HK-2 (cell line): ENCODE measurements around the gene ABCC6.
"Not testable (repeated sequence)": the region's sequence is repeated elsewhere in the genome, so short reads cannot be mapped to it uniquely, and the experiment has no call there.

Source experiments
- DNase-seq: peaks from one replicate; pipeline ENCODE4 v3.0.0-alpha.2; 2018; ENCODE audit not compliant: unreplicated experiment

ABCC6 gene

GRCh38 chr16:16222850-16223661, at the start of gene ABCC6:
Gene ABCC6, minus strand, starts transcription at chr16:16223494. Its CDS starts 60 bp downstream, at chr16:16223434.
- DNase-seq = not testable (repeated sequence)

DNA sequence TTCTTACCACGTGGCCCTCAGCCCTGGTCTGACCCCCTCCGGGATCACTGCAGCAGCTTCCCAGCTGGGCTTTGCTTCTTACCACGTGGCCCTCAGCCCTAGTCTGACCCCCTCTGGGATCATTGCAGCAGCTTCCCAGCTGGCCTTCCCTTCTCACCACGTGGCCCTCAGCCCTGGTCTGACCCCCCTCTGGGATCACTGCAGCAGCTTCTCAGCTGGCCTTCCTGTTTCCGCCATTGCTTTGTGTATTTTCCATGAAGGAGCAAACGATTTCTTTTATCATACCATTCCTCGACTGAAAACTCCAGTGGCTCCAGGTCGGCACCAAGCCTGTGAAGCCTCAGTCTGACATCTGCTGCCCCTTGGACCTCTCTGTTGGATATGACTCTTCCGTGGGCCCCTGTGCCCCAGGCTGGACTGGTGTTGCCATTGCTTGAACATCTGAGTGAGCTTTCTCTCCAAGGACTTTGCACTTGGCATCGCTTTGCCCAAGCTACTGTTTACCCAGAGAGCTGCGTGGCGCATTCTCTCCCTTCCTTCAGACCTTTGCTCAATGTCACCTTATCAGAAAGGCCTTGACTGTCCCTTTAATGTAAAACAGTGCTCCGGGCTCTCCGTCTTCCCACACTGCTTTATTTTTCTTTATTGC, 49.4 kb upstream of the ABCC6 start:
- DNase-seq = not testable (repeated sequence)

- not testable (repeated sequence) for DNase-seq
Measured at GRCh38 chr16:16271658-16272057, 48.4 kb upstream of the ABCC6 start.

GRCh38 chr16:16268185-16268808, 45.0 kb upstream of the ABCC6 start:
- not testable (repeated sequence) for DNase-seq

- DNase-seq = not testable (repeated sequence)
Measured at GRCh38 chr16:16267708-16268107, 44.4 kb upstream of the ABCC6 start.

DNA sequence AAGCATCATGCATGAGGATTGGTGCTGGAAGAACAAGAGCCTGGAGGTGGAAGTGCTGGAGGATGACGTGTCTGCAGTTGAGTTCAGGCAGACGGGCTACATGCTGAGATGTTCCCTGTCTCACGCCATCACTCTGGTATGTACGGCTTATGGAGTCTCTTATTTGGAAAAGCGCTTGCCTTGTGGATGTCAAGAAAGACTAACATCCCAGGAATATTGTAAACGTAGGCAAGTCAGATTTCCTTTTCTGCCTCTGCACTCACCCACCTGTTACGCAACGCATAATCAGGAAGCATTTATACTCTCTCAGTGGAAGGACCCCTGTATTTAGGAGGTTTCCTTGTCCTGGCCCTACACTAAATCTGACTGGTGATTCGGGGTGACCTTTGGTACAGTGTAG, 41.8 kb upstream of the ABCC6 start:
- DNase-seq = not testable (repeated sequence)

GRCh38 chr16:16263947-16264346, 40.7 kb upstream of the ABCC6 start:
- DNase-seq = not testable (repeated sequence)

- DNase-seq = not testable (repeated sequence)
Measured at GRCh38 chr16:16262954-16263555, 39.8 kb upstream of the ABCC6 start.

DNA sequence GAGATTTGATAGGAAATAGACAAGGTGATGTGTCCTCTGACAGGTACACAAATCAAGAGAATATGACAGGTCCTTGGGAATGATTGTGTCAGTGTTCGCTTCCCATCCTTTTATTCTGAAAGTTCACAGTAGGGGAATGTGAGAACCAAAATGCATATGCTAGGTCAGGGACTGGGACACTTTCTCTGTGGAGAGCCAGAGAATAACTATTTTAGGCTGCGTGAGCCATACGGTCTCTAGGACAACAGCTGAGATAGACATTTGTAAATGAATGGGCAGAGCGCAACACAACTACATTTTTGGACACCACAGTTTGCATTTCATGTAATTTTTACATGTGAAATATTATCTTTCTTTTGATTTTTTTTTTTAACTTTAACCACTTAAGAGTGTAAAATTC, 36.7 kb upstream of the ABCC6 start:
- DNase-seq = not testable (repeated sequence)

DNA sequence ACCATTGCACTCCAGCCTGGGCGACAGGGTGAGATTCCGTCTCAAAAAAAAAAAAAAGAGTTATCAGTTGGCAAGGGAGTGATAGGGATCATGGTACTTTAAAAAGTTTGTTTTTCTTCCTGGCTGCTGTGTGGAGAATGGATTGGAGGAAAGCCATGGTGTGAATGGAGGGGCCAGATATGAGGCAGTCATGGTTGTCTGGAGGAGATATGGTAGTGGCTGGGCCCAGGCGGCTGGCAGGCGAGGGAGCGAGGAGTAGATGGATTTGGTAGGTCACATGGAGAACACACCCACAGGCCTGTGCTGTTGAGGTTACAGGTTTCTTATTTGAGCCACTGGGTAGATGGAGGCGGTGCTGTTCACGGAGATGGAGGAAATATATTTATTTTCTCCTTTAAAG, 35.5 kb upstream of the ABCC6 start:
- not testable (repeated sequence) for DNase-seq

- not testable (repeated sequence) for DNase-seq
Measured at GRCh38 chr16:16257301-16257923, 34.1 kb upstream of the ABCC6 start.

DNA sequence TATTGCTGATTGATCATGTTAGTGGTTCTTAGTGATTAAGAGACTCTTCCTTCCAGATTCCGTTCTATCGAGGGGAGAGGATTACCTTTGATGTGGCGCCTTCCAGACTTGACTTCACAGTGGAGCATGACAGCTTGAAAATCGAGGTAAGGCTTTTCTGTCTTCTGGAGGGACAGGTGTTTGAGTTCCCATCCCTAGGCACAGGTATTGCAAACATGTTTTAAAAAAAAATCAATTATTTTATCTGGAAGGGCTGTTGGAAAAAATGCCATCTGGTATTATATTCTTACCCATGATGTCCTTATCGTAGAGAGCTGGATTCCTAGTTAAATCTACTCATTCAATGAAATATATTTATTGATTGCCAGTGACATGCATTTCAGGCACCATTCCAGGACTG, 29.1 kb upstream of the ABCC6 start:
- not testable (repeated sequence) for DNase-seq

- not testable (repeated sequence) for DNase-seq
Measured at GRCh38 chr16:16249621-16250330, 26.5 kb upstream of the ABCC6 start.

GRCh38 chr16:16247439-16247838, 24.1 kb upstream of the ABCC6 start:
- not testable (repeated sequence) for DNase-seq

GRCh38 chr16:16246578-16247262, 23.4 kb upstream of the ABCC6 start:
- DNase-seq = not testable (repeated sequence)

DNA sequence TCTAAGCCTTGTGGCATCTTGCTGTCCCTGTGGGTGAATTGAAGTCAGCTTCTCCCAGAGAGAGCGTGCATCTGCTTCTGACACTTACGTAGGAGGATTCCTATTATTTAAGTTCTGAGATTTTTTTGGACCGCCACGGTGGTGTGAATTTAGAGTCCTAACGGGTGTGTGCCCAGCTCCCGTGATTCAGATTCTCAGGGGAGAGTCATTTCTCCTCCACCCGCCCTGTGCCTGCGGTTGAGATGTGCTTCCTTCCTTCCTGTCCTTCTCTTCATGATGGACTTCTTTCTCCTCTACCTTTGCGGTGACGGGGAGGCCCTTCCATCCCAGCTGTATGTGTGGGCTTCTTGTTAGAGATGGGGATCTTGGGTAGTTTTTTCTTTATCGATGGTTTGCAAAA, 20.6 kb upstream of the ABCC6 start:
- DNase-seq = not testable (repeated sequence)

DNA sequence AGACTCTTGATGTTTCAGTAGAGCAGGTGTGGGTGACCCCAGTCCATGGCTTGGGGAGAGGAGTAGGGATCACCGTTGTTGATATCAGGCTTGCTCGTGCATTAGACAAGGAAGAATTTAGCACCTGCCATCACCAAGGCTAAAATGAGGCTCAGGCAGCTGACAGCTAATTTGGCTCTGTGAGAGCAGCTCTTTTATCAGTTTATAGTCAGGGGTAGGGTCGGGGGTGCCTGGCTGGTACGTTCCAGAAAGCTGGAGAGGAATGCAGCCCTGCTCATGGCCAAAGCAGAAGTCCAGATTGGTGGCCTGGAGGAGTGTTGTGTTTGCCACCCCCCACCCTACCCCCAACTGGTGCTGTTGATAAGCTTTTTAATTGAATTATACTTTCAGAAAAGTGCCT, 17.4 kb upstream of the ABCC6 start:
- not testable (repeated sequence) for DNase-seq

DNA sequence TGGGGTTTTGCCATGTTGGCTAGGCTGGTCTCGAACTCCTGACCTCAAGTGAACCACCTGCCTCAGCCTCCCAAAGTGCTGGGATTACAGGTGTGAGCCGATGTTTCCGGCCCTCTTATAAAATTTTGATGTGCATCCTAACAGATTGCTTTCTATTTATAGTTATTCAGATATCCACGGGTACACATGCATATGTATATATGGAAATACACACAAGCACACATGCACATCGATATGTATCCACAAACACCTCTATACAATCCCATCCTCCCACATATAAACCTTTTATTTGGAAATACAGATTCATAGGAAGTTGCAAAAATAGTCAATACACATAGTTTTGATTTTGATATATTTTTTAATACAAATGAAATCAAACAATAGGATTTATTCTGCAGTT, 14.4 kb upstream of the ABCC6 start:
- not testable (repeated sequence) for DNase-seq

- DNase-seq = not testable (repeated sequence)
Measured at GRCh38 chr16:16237071-16237470, 13.8 kb upstream of the ABCC6 start.

- DNase-seq = not testable (repeated sequence)
Measured at GRCh38 chr16:16232692-16233061, 9.4 kb upstream of the ABCC6 start.
